Lower lobe of right lung (tissue), 2 donors: ENCODE measurements around the gene PDAP1. TPM values are rescaled to one million over a fixed set of nuclear protein-coding genes. Genes with fewer than 3 reads are reported as not detected.
"Not testable (repeated sequence)": the region's sequence is repeated elsewhere in the genome, so short reads cannot be mapped to it uniquely, and the experiment has no call there.

Experiments
- ATAC-seq, 2 donors: fragments of 200-7000 bp; cut with Tn5 transposase; one replicate each; pipeline ENCODE4 v1.9.1; 2020 to 2022; ENCODE audit warnings: mild to moderate bottlenecking in 2 of 2, moderate library complexity in 2 of 2
- DNase-seq: peaks from one replicate; pipeline ENCODE4 v3.0.0-alpha.2; 2020
- H3K27ac ChIP-seq: fragments of 200-600 bp; one replicate; pipeline ENCODE4 v1.8.0; 2022
- H3K27me3 ChIP-seq: fragments of 200-600 bp; one replicate; pipeline ENCODE4 v1.8.0; 2022; ENCODE audit warnings: low read depth
- H3K36me3 ChIP-seq: fragments of 200-600 bp; one replicate; pipeline ENCODE4 v1.8.0; 2022; ENCODE audit warnings: mild to moderate bottlenecking
- H3K4me1 ChIP-seq: fragments of 200-600 bp; one replicate; pipeline ENCODE4 v1.8.0; 2022
- H3K4me3 ChIP-seq: fragments of 200-600 bp; one replicate; pipeline ENCODE4 v1.8.0; 2022; ENCODE audit warnings: mild to moderate bottlenecking
- H3K9me3 ChIP-seq: fragments of 200-600 bp; one replicate; pipeline ENCODE4 v1.8.0; 2022
- CTCF ChIP-seq: fragments of 200-600 bp; IDR thresholded peaks from one replicate; pipeline ENCODE4 v1.8.0; 2022; ENCODE audit warnings: antibody characterized with exemption, mild to moderate bottlenecking
- intact Hi-C: fragments of 100-400 bp; cut with DNase I; formaldehyde crosslinking; loops from one replicate; pipeline ENCODE4 v1.11.0; 2022
- total RNA-seq: library from RNA; stranded (reverse); fragmentation: NEBNext Ultra II Directional; extraction: Animal tissue kit (Norgen Biotek cat#: 25700); gene quantifications from one replicate; pipeline ENCODE4 v1.2.1, GENCODE V29; 2021
- donor health status: DM: no; HTN: yes; CAD: no; lungs with severe emphysema.

The PDAP1 gene
- total RNA-seq, 1 donor from 2014 or later: 61.6 TPM

DNA sequence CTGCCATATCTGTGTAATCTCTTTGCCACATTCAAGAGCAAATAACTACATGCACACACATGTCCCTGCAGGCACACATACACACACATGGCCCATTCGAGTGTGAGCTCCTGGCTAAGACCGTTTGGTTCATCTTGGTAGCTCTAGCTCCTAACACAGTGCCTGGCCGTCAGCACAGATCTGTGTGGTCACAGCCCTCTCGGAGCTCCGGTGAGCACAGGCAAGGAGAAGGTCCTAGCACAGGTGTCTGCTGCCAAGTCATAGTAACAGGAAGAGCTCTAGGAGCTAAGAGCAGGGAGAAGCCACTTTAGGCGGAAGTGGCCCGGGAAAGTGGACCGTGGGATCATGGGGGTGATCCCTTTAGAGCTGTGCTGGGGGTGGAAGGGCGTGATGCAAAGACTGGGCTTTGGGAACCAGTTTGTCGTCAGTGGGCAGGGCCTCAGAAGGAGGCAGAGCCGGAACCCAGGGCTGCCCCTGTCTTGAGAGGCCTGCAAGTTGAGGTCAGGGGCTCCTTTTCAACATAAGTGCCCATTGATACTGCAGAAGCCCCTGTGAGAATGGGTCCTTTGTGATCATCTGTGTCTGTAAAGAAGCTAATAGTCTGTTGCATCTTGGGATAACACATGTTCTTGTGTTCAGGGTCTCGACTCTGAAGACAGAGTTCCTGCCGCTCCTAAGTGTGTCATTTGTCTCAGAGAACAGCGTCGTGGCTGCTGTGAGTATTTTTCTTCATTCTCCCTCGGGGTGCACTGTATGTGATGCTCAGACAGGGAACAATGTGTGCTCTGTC lies 50.5 kb downstream of the PDAP1 start:
- DNase-seq (no peak), ATAC-seq (no peak)
- H3K9me3 ChIP-seq: no peaks in the 10 kb centered on the region
- no peaks in the 10 kb centered on the region for H3K4me1 ChIP-seq
- no peak overlapping the region for H3K4me3 ChIP-seq
- H3K27ac ChIP-seq: no peak overlapping the region
- no peak for TF ChIP-seq CTCF
- H3K27me3 ChIP-seq: no peaks in the 10 kb centered on the region
- intact Hi-C loops: no loop called here
- peaks cover 99% of the 10 kb centered on the region for H3K36me3 ChIP-seq

DNA sequence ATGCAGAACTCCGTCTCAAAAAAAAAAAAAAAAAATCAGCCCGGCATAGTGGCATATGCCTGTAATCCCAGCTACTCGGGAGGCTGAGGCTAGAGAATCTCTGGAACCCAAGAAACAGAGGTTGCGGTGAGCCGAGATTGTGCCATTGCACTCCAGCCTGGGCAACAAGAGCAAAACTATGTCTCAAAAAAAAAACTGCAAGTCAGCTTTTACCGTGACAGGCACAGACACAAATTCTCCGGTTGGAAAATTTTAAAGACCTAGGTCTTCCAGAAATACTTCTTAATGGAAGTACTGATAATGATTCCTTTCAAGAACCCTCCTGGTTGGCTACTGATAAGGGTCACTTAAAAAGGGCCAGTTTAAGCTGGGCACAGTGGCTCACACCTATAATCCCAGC lies 53.3 kb downstream of the PDAP1 start:
- no peak for ATAC-seq
- Histone ChIP-seq H3K27ac (no peak overlapping the region), H3K36me3 (peaks cover 99% of the 10 kb centered on the region), H3K9me3 (no peaks in the 10 kb centered on the region), H3K27me3 (no peaks in the 10 kb centered on the region), H3K4me3 (no peak overlapping the region), H3K4me1 (no peaks in the 10 kb centered on the region)
- DNase-seq: no peak
- intact Hi-C loops: no loop called here
- no peak for TF ChIP-seq CTCF

GRCh38 chr7:99352247-99352646 lies 56.1 kb downstream of the PDAP1 start:
- intact Hi-C loops: no loop called here
- TF ChIP-seq CTCF: no peak
- H3K36me3 ChIP-seq: peaks cover 99% of the 10 kb centered on the region

DNA sequence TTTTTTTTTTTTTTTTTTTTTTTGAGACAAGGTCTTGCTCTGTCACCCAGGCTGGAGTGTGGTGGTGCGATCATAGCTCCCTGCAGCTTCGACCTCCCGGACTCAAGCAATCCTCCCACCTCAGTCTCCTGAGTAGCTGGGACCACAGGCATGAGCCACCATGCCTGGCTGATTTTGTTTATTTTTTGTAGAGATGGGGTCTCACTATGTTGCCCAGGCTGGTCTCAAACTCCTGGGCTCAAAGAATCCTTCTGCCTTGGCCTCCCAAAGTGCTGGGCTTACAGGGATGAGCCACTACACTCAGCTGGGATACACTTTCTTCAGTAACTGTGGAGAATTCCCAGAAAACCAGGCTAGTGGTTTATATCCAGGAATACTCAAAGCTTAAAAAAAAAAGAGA lies 57.8 kb downstream of the PDAP1 start:
- H3K4me1 ChIP-seq, ATAC-seq, H3K27me3 ChIP-seq, intact Hi-C loops, H3K9me3 ChIP-seq, DNase-seq, H3K4me3 ChIP-seq, H3K27ac ChIP-seq: not testable (repeated sequence)
- H3K36me3 ChIP-seq: peaks cover 99% of the 10 kb centered on the region

More at GRCh38 chr7:99352247-99352646, 56.1 kb downstream of the PDAP1 start:
- no peak for DNase-seq
- no peaks in the 10 kb centered on the region for H3K4me1 ChIP-seq
- H3K27me3 ChIP-seq: no peaks in the 10 kb centered on the region
- no peaks in the 10 kb centered on the region for H3K9me3 ChIP-seq
- H3K27ac ChIP-seq: no peak overlapping the region
- ATAC-seq: no peak
- no peak overlapping the region for H3K4me3 ChIP-seq

Other genes with a start within 250 kb of the PDAP1 start
- gene KPNA7, start 200.5 kb downstream of the PDAP1 start, total RNA-seq: 0.71 TPM
- gene MYH16, start 135.8 kb downstream of the PDAP1 start, total RNA-seq: not detected
- 109 TPM for gene ARPC1A, start 82.7 kb downstream of the PDAP1 start, total RNA-seq
- gene ARPC1B, start 33.9 kb downstream of the PDAP1 start, total RNA-seq: 236 TPM
- gene BUD31, start 372 bp upstream of the PDAP1 start, total RNA-seq: 64.2 TPM
- gene PTCD1, start 30.2 kb upstream of the PDAP1 start, total RNA-seq: 6.8 TPM
- 26.8 TPM for gene CPSF4, start 30.3 kb upstream of the PDAP1 start, total RNA-seq
- gene ATP5MF, start 57.6 kb upstream of the PDAP1 start, total RNA-seq: 210 TPM
- gene ZNF789, start 64.3 kb upstream of the PDAP1 start, total RNA-seq: 11.1 TPM
- 32.9 TPM for gene ZNF394, start 91.7 kb upstream of the PDAP1 start, total RNA-seq
- 6.2 TPM for gene ZKSCAN5, start 96.1 kb upstream of the PDAP1 start, total RNA-seq
- gene FAM200A, start 143.5 kb upstream of the PDAP1 start, total RNA-seq: 6.7 TPM
- 71.6 TPM for gene ZNF655, start 150.0 kb upstream of the PDAP1 start, total RNA-seq
- 0.30 TPM for gene TMEM225B, start 189.7 kb upstream of the PDAP1 start, total RNA-seq
- gene ZSCAN25, start 208.3 kb upstream of the PDAP1 start, total RNA-seq: 16.5 TPM